Activated CD4-positive, alpha-beta T cell treated with anti-CD3 and anti-CD28 coated beads, Interleukin-2, Interleukin-6, amounts not matched to agents 100 ng/mL and 50 ng/mL, durations not matched to agents 16 hours and 8 hours (primary cell): Measurements from ENCODE around the gene GDF2.

Source experiments
- DNase-seq: peaks from one replicate; pipeline ENCODE4 v3.0.0-alpha.2; 2020

GDF2 gene

GRCh38 chr10:47322300-47323061 lies at the start of gene GDF2:
TSS of gene GDF2 (plus strand) at chr10:47322454. CDS start at chr10:47322669, 215 bp downstream.
- no peak for DNase-seq

- no peak for DNase-seq
Observed at GRCh38 chr10:47276071-47276470, 46.2 kb upstream of the GDF2 start.

GRCh38 chr10:47276576-47277351 lies 45.5 kb upstream of the GDF2 start:
- DNase-seq = no peak

- peak; percentile 27 for DNase-seq
Observed at GRCh38 chr10:47277352-47278151, 44.7 kb upstream of the GDF2 start.

- no peak for DNase-seq
Observed at GRCh38 chr10:47278152-47278473, 44.1 kb upstream of the GDF2 start.

GRCh38 chr10:47278720-47279119 lies 43.5 kb upstream of the GDF2 start:
- DNase-seq = no peak

GRCh38 chr10:47279276-47279675 lies 43.0 kb upstream of the GDF2 start:
- DNase-seq = no peak

GRCh38 chr10:47282005-47282656 lies 40.1 kb upstream of the GDF2 start:
- no peak for DNase-seq

- DNase-seq = no peak
Observed at GRCh38 chr10:47282657-47283018, 39.6 kb upstream of the GDF2 start.

- DNase-seq = no peak
Observed at GRCh38 chr10:47283101-47283630, 39.1 kb upstream of the GDF2 start.

- DNase-seq = no peak
Observed at GRCh38 chr10:47283848-47284247, 38.4 kb upstream of the GDF2 start.

- no peak for DNase-seq
Observed at GRCh38 chr10:47285381-47286115, 36.7 kb upstream of the GDF2 start.

GRCh38 chr10:47286116-47286505 lies 36.1 kb upstream of the GDF2 start:
- no peak for DNase-seq

GRCh38 chr10:47286591-47287315 lies 35.5 kb upstream of the GDF2 start:
- no peak for DNase-seq

GRCh38 chr10:47287365-47287802 lies 34.9 kb upstream of the GDF2 start:
- DNase-seq = no peak

- DNase-seq = no peak
Observed at GRCh38 chr10:47287805-47288204, 34.4 kb upstream of the GDF2 start.

- no peak for DNase-seq
Observed at GRCh38 chr10:47288236-47288635, 34.0 kb upstream of the GDF2 start.

GRCh38 chr10:47288916-47289495 lies 33.2 kb upstream of the GDF2 start:
- DNase-seq = no peak

- DNase-seq = no peak
Observed at GRCh38 chr10:47289921-47290320, 32.3 kb upstream of the GDF2 start.

- DNase-seq = no peak
Observed at GRCh38 chr10:47290338-47290737, 31.9 kb upstream of the GDF2 start.

GRCh38 chr10:47291682-47292081 lies 30.6 kb upstream of the GDF2 start:
- DNase-seq = no peak
